ENCODE results near the gene LINC01488. TPM values are rescaled to one million over a fixed set of nuclear protein-coding genes. Genes with fewer than 3 reads are reported as not detected.

The LINC01488 gene
- total RNA-seq, 2 experiments from 2014 or later, result not detected

- no peak for DNase-seq
- H3K27ac ChIP-seq (ENCODE audit: low read depth in 1 of 2, low read length in 2 of 2), result no peak overlapping the region
- Mint-ChIP-seq H3K4me3 (no peak overlapping the region), H3K27me3 (peaks cover 8% of the 10 kb centered on the region), H3K27ac (no peak overlapping the region), H3K9me3 (peaks cover 4% of the 10 kb centered on the region), H3K4me1 (ENCODE audit: low read depth) (no peaks in the 10 kb centered on the region), H3K36me3 (ENCODE audit: low read depth) (no peaks in the 10 kb centered on the region)
- no peak overlapping the region for H3K4me3 ChIP-seq (ENCODE audit: low read length)
- intact Hi-C loops (cut with DNase I, micrococcal nuclease), result no loop called here
- TF ChIP-seq, protein P1, sequence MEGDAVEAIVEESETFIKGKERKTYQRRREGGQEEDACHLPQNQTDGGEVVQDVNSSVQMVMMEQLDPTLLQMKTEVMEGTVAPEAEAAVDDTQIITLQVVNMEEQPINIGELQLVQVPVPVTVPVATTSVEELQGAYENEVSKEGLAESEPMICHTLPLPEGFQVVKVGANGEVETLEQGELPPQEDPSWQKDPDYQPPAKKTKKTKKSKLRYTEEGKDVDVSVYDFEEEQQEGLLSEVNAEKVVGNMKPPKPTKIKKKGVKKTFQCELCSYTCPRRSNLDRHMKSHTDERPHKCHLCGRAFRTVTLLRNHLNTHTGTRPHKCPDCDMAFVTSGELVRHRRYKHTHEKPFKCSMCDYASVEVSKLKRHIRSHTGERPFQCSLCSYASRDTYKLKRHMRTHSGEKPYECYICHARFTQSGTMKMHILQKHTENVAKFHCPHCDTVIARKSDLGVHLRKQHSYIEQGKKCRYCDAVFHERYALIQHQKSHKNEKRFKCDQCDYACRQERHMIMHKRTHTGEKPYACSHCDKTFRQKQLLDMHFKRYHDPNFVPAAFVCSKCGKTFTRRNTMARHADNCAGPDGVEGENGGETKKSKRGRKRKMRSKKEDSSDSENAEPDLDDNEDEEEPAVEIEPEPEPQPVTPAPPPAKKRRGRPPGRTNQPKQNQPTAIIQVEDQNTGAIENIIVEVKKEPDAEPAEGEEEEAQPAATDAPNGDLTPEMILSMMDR (IDR thresholded peaks at IDR 0.05), result no peak
- H3K27me3 ChIP-seq (ENCODE audit: control insufficient read depth in 1 of 2, insufficient read depth in 2 of 2, low read length in 2 of 2), result peaks cover 4 to 14% of the 10 kb centered on the region in 2 experiments
- no peak for ATAC-seq (ENCODE audit: poor library complexity)
- no peaks in the 10 kb centered on the region for H3K36me3 ChIP-seq (ENCODE audit: insufficient read depth, low read length)
- ChIA-PET CTCF (no interaction called here), POLR2A (no interaction called here)
- H3K9me3 ChIP-seq (ENCODE audit: control insufficient read depth in 1 of 2, insufficient read depth in 1 of 2, low read length in 2 of 2), result peaks cover 26 to 35% of the 10 kb centered on the region in 2 experiments
- H3K4me1 ChIP-seq (ENCODE audit: insufficient read depth, low read length), result no peaks in the 10 kb centered on the region
Observed at GRCh38 chr11:69459848-69460539, 21.5 kb upstream of the LINC01488 start.

GRCh38 chr11:69460540-69461257 is 20.8 kb upstream of the LINC01488 start:
- H3K36me3 ChIP-seq (ENCODE audit: insufficient read depth, low read length), result no peaks in the 10 kb centered on the region
- TF ChIP-seq, protein P1 (IDR thresholded peaks at IDR 0.05), result no peak
- DNase-seq (no peak), ATAC-seq (ENCODE audit: poor library complexity) (no peak)
- no peak overlapping the region for H3K4me3 ChIP-seq (ENCODE audit: low read length)
- Mint-ChIP-seq H3K4me3 (no peak overlapping the region), H3K36me3 (ENCODE audit: low read depth) (no peaks in the 10 kb centered on the region), H3K4me1 (ENCODE audit: low read depth) (no peaks in the 10 kb centered on the region), H3K27ac (no peak overlapping the region), H3K27me3 (peaks cover 8% of the 10 kb centered on the region), H3K9me3 (peaks cover 4% of the 10 kb centered on the region)
- H3K4me1 ChIP-seq (ENCODE audit: insufficient read depth, low read length), result no peaks in the 10 kb centered on the region
- intact Hi-C loops (cut with DNase I, micrococcal nuclease), result no loop called here
- H3K9me3 ChIP-seq (ENCODE audit: control insufficient read depth in 1 of 2, insufficient read depth in 1 of 2, low read length in 2 of 2), result peaks cover 26 to 35% of the 10 kb centered on the region in 2 experiments
- peaks cover 4 to 14% of the 10 kb centered on the region in 2 experiments for H3K27me3 ChIP-seq (ENCODE audit: control insufficient read depth in 1 of 2, insufficient read depth in 2 of 2, low read length in 2 of 2)
- POLR2A ChIA-PET, result no interaction called here
- H3K27ac ChIP-seq (ENCODE audit: low read depth in 1 of 2, low read length in 2 of 2), result no peak overlapping the region
- CTCF ChIA-PET, result no interaction called here

DNA sequence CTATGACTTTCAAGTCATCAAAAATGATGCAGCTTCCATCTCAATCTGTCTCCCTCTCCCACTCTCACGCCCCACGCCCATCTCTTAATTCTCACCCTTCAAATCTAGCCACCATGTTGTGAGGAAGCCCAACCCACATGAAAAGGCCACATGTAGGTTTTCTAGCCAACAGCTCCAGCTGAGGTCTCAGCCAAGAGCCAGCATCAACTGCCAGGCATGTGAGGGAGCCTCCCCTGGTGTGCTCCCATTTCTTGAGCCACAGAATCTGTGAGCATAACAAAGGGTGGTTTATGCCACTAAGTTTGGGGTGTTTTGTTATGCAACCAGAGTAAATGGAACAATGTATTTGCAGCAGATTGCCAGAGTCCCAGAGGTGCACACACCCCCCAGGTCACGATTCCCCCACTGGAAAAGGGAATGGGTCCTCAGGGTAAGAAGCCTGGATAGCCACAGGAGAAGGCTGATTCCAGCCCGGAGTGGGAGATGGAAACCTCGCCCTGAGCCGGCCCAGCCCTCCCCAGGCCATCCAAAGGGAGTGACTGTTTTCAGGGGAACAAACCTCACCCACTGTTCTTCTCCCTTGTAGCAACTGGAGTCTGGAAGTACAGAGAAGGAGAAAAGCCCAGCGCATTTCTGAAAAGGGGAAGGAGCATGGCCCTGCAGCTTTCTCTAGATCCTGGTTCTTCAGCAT is 20.0 kb upstream of the LINC01488 start:
- no peaks in the 10 kb centered on the region for H3K36me3 Mint-ChIP-seq (ENCODE audit: low read depth)
- no peak overlapping the region for H3K4me3 ChIP-seq (ENCODE audit: low read length)
- H3K27me3 ChIP-seq (ENCODE audit: control insufficient read depth in 1 of 2, insufficient read depth in 2 of 2, low read length in 2 of 2), result peaks cover 4 to 14% of the 10 kb centered on the region in 2 experiments
- no peak overlapping the region for H3K27ac ChIP-seq (ENCODE audit: low read depth in 1 of 2, low read length in 2 of 2)
- POLR2A ChIA-PET, result no interaction called here
- no peak overlapping the region for H3K27ac Mint-ChIP-seq
- peaks cover 4% of the 10 kb centered on the region for H3K9me3 Mint-ChIP-seq
- TF ChIP-seq, protein P1 (IDR thresholded peaks at IDR 0.05), result no peak
- no peaks in the 10 kb centered on the region for H3K4me1 Mint-ChIP-seq (ENCODE audit: low read depth)
- no peak overlapping the region for H3K4me3 Mint-ChIP-seq
- intact Hi-C loops (cut with DNase I, micrococcal nuclease), result no loop called here
- no peaks in the 10 kb centered on the region for H3K4me1 ChIP-seq (ENCODE audit: insufficient read depth, low read length)
- peaks cover 20 to 35% of the 10 kb centered on the region in 2 experiments for H3K9me3 ChIP-seq (ENCODE audit: control insufficient read depth in 1 of 2, insufficient read depth in 1 of 2, low read length in 2 of 2)
- DNase-seq (no peak), ATAC-seq (ENCODE audit: poor library complexity) (no peak)
- H3K27me3 Mint-ChIP-seq, result peaks cover 8% of the 10 kb centered on the region
- H3K36me3 ChIP-seq (ENCODE audit: insufficient read depth, low read length), result no peaks in the 10 kb centered on the region
- CTCF ChIA-PET, result no interaction called here

Measured in CD4-positive, alpha-beta T cell (primary cell).